Loucy (cell line): Measurements from ENCODE around the gene OR10W1.

Source experiments
- H2AFZ ChIP-seq: fragments of 200-600 bp; sonication (generic); 2 replicates; pipeline ENCODE4 v1.6.0; 2016; ENCODE audit warnings: antibody characterized with exemption, mild to moderate bottlenecking, low read length, moderate library complexity
- H3F3A ChIP-seq: fragments of 200-600 bp; 2 replicates; pipeline ENCODE4 v1.6.0; 2016; ENCODE audit warnings: antibody characterized with exemption, low read depth, mild to moderate bottlenecking
- H3K27me3 ChIP-seq: fragments of 200-600 bp; sonication (generic); 2 replicates; pipeline ENCODE4 v1.6.1; 2014; ENCODE audit warnings: low read length, mild to moderate bottlenecking; ENCODE audit not compliant: insufficient read depth, poor library complexity, severe bottlenecking
- H3K36me3 ChIP-seq: fragments of 200-600 bp; sonication (generic); 2 replicates; pipeline ENCODE4 v1.6.1; 2016; ENCODE audit warnings: low read length; ENCODE audit not compliant: insufficient read depth
- H3K4me1 ChIP-seq: fragments of 200-600 bp; sonication (generic); 2 replicates; pipeline ENCODE4 v1.5.1; 2014; ENCODE audit warnings: low read length, mild to moderate bottlenecking; ENCODE audit not compliant: insufficient read depth, poor library complexity, severe bottlenecking
- H3K4me2 ChIP-seq: fragments of 200-600 bp; sonication (generic); 2 replicates; pipeline ENCODE4 v1.6.0; 2014; ENCODE audit warnings: antibody characterized with exemption, low read length, low read depth, mild to moderate bottlenecking; ENCODE audit not compliant: poor library complexity, severe bottlenecking
- H3K4me3 ChIP-seq: fragments of 200-600 bp; sonication (generic); 2 replicates; pipeline ENCODE4 v1.5.1; 2014; ENCODE audit warnings: low read length, mild to moderate bottlenecking, mixed read lengths; ENCODE audit not compliant: poor library complexity, severe bottlenecking
- H3K79me2 ChIP-seq: fragments of 200-600 bp; sonication (generic); 2 replicates; pipeline ENCODE4 v1.6.1; 2014; ENCODE audit warnings: low read length; ENCODE audit not compliant: insufficient read depth
- H3K9ac ChIP-seq: fragments of 200-600 bp; sonication (generic); 2 replicates; pipeline ENCODE4 v1.6.0; 2014; ENCODE audit warnings: mild to moderate bottlenecking, low read depth, low read length, moderate library complexity; ENCODE audit not compliant: poor library complexity, severe bottlenecking
- H3K9me2 ChIP-seq: fragments of 200-600 bp; sonication (generic); replicated peaks from 2 replicates; pipeline ENCODE4 v1.6.1; 2016; ENCODE audit warnings: low read depth, low read length, mixed read lengths
- H3K9me3 ChIP-seq: fragments of 200-600 bp; sonication (generic); 2 replicates; pipeline ENCODE4 v1.6.1; 2014; ENCODE audit warnings: mild to moderate bottlenecking, antibody characterized with exemption, low read length, low read depth; ENCODE audit not compliant: insufficient read depth
- H4K20me1 ChIP-seq: fragments of 200-600 bp; sonication (generic); 2 replicates; pipeline ENCODE4 v1.6.0; 2014; ENCODE audit warnings: antibody characterized with exemption, low read length, mild to moderate bottlenecking; ENCODE audit not compliant: insufficient read depth, poor library complexity, severe bottlenecking
- CTCF ChIP-seq: fragments of 200-600 bp; sonication (generic); conservative IDR thresholded peaks from 2 replicates; pipeline ENCODE4 v1.5.1; 2014; ENCODE audit warnings: mild to moderate bottlenecking, antibody characterized with exemption, low read length
- EZH2phosphoT487 ChIP-seq: fragments of 200-600 bp; IDR thresholded peaks from 2 replicates; pipeline ENCODE4 v1.6.1; 2018; ENCODE audit warnings: antibody characterized with exemption, mild to moderate bottlenecking, moderate library complexity, borderline replicate concordance

The OR10W1 gene

GRCh38 chr11:58292017-58292416 lies 24.0 kb upstream of the OR10W1 start:
- Histone ChIP-seq H3K27me3 (no peaks in the 10 kb centered on the region), H2AFZ (no peak overlapping the region), H3F3A (no peaks in the 10 kb centered on the region), H3K4me3 (no peak overlapping the region), H3K4me1 (no peaks in the 10 kb centered on the region), H3K79me2 (no peaks in the 10 kb centered on the region), H3K9me2 (no peaks in the 10 kb centered on the region), H3K9me3 (no peaks in the 10 kb centered on the region), H4K20me1 (no peaks in the 10 kb centered on the region), H3K36me3 (no peaks in the 10 kb centered on the region), H3K9ac (no peak overlapping the region), H3K4me2 (no peak overlapping the region)
- TF ChIP-seq CTCF (no peak), EZH2phosphoT487 (no peak)

GRCh38 chr11:58289266-58289665 lies 21.2 kb upstream of the OR10W1 start:
- Histone ChIP-seq H3K4me1 (peaks cover 10% of the 10 kb centered on the region), H4K20me1 (no peaks in the 10 kb centered on the region), H3K9me3 (no peaks in the 10 kb centered on the region), H3K9me2 (no peaks in the 10 kb centered on the region), H3K4me3 (no peak overlapping the region), H2AFZ (no peak overlapping the region), H3K36me3 (no peaks in the 10 kb centered on the region), H3K79me2 (no peaks in the 10 kb centered on the region), H3K4me2 (no peak overlapping the region), H3K9ac (no peak overlapping the region), H3K27me3 (no peaks in the 10 kb centered on the region), H3F3A (no peaks in the 10 kb centered on the region)
- TF ChIP-seq CTCF: no peak
- no peak for TF ChIP-seq EZH2phosphoT487

- no peaks in the 10 kb centered on the region for H3K9me2 ChIP-seq
- no peaks in the 10 kb centered on the region for H3K27me3 ChIP-seq
- H3K4me3 ChIP-seq: no peak overlapping the region
- H3K4me2 ChIP-seq: no peak overlapping the region
- no peaks in the 10 kb centered on the region for H3K36me3 ChIP-seq
- no peaks in the 10 kb centered on the region for H4K20me1 ChIP-seq
- H2AFZ ChIP-seq: no peak overlapping the region
- no peaks in the 10 kb centered on the region for H3F3A ChIP-seq
- no peaks in the 10 kb centered on the region for H3K79me2 ChIP-seq
- TF ChIP-seq EZH2phosphoT487 (no peak), CTCF (peak; percentile 83)
- peaks cover 10% of the 10 kb centered on the region for H3K4me1 ChIP-seq
- H3K9ac ChIP-seq: no peak overlapping the region
- no peaks in the 10 kb centered on the region for H3K9me3 ChIP-seq
Observed at GRCh38 chr11:58286249-58286648, 18.2 kb upstream of the OR10W1 start.
